Measurements from ENCODE around the gene SDR9C7. TPM values are rescaled to one million over a fixed set of nuclear protein-coding genes. Genes with fewer than 3 reads are reported as not detected.
A peak's percentile ranks its signal among the peaks of the same experiment; 100 is the strongest.

Gene SDR9C7
- total and polyA plus RNA-seq, 2 experiments from 2014 or later, result not detected

DNA sequence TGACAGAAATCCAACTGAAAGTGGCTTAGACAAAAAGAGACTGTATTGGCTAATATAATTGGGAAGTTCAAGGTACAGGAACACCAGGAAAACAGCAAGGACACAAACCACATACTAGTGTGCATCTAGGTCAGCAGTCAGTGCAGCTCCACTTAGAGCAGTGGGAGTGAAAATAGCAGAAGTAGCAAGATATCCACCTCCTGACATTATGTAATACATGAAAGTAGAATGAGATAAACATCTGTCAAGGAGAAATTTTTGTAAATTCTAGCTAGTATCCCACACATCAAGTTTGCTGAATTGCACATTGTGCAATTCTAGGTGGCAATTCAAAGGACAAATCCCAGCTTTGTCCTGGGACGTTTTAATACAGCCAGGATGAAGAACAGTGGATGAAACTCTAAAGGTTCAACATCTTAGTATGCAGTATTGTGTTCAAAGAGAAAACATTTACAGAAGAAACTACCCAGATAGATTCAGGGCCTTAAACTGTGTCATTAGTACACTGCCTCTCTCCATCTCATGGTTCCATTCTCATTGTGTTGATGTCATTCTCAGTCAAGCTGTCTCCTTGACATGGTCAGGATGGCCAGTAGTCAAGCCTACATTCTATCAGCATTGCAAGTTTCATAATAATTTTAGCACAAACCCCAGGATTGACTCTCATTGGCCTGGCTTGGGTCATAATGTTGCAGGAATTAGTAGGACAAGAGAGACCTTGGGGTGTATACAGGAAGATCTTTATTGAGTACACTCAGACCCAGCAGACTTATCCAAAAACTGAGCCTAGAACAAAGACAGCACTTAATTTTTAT is 56.8 kb downstream of the SDR9C7 start (continued):
- TF ChIP-seq, protein P1, sequence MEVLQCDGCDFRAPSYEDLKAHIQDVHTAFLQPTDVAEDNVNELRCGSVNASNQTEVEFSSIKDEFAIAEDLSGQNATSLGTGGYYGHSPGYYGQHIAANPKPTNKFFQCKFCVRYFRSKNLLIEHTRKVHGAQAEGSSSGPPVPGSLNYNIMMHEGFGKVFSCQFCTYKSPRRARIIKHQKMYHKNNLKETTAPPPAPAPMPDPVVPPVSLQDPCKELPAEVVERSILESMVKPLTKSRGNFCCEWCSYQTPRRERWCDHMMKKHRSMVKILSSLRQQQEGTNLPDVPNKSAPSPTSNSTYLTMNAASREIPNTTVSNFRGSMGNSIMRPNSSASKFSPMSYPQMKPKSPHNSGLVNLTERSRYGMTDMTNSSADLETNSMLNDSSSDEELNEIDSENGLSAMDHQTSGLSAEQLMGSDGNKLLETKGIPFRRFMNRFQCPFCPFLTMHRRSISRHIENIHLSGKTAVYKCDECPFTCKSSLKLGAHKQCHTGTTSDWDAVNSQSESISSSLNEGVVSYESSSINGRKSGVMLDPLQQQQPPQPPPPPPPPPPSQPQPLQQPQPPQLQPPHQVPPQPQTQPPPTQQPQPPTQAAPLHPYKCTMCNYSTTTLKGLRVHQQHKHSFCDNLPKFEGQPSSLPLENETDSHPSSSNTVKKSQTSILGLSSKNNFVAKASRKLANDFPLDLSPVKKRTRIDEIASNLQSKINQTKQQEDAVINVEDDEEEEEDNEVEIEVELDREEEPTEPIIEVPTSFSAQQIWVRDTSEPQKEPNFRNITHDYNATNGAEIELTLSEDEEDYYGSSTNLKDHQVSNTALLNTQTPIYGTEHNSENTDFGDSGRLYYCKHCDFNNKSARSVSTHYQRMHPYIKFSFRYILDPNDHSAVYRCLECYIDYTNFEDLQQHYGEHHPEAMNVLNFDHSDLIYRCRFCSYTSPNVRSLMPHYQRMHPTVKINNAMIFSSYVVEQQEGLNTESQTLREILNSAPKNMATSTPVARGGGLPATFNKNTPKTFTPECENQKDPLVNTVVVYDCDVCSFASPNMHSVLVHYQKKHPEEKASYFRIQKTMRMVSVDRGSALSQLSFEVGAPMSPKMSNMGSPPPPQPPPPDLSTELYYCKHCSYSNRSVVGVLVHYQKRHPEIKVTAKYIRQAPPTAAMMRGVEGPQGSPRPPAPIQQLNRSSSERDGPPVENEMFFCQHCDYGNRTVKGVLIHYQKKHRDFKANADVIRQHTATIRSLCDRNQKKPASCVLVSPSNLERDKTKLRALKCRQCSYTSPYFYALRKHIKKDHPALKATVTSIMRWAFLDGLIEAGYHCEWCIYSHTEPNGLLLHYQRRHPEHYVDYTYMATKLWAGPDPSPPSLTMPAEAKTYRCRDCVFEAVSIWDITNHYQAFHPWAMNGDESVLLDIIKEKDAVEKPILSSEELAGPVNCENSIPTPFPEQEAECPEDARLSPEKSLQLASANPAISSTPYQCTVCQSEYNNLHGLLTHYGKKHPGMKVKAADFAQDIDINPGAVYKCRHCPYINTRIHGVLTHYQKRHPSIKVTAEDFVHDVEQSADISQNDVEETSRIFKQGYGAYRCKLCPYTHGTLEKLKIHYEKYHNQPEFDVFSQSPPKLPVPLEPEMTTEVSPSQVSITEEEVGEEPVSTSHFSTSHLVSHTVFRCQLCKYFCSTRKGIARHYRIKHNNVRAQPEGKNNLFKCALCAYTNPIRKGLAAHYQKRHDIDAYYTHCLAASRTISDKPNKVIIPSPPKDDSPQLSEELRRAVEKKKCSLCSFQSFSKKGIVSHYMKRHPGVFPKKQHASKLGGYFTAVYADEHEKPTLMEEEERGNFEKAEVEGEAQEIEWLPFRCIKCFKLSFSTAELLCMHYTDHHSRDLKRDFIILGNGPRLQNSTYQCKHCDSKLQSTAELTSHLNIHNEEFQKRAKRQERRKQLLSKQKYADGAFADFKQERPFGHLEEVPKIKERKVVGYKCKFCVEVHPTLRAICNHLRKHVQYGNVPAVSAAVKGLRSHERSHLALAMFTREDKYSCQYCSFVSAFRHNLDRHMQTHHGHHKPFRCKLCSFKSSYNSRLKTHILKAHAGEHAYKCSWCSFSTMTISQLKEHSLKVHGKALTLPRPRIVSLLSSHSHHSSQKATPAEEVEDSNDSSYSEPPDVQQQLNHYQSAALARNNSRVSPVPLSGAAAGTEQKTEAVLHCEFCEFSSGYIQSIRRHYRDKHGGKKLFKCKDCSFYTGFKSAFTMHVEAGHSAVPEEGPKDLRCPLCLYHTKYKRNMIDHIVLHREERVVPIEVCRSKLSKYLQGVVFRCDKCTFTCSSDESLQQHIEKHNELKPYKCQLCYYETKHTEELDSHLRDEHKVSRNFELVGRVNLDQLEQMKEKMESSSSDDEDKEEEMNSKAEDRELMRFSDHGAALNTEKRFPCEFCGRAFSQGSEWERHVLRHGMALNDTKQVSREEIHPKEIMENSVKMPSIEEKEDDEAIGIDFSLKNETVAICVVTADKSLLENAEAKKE (CRISPR knock-in tag; IDR thresholded peaks at IDR 0.05), result no peak
- TF ChIP-seq ZNF114 (CRISPR knock-in tag; IDR thresholded peaks at IDR 0.05) (no peak), CREB1 (CRISPR knock-in tag; IDR thresholded peaks at IDR 0.05; ENCODE audit: low read depth) (no peak), ETS1 (IDR thresholded peaks at IDR 0.05) (no peak)

GRCh38 chr12:56874821-56875220 is 59.4 kb downstream of the SDR9C7 start:
- Histone ChIP-seq H3K4me3 (no peak overlapping the region), H3K36me3 (ENCODE audit: insufficient read depth) (no peaks in the 10 kb centered on the region), H3K79me2 (replicated peaks; ENCODE audit: insufficient read depth) (no peaks in the 10 kb centered on the region), H2AFZ (peak overlapping the region; percentile 40), H3K27me3 (ENCODE audit: insufficient read depth) (no peaks in the 10 kb centered on the region), H3K4me2 (peak overlapping the region; percentile 57; the same call in 1 of the 2 replicates), H3K27ac (ENCODE audit: low read depth) (no peak overlapping the region), H3K4me1 (ENCODE audit: insufficient read depth) (peaks cover 9% of the 10 kb centered on the region), H4K20me1 (replicated peaks; ENCODE audit: insufficient read depth) (no peaks in the 10 kb centered on the region), H3F3A (replicated peaks; ENCODE audit: low read depth) (no peaks in the 10 kb centered on the region), H3K9me2 (ENCODE audit: insufficient read depth) (0 out of 2 replicates have a peak, but pooled peaks cover 10% of the 10 kb centered on the region)
- no peak overlapping the region for H3K4me3 Mint-ChIP-seq
- DNase-seq (ENCODE audit: low spot score), result peak; percentile 58
- ATAC-seq, result peak; percentile 61; the same call in 2 of the 3 replicates
- H3K27ac Mint-ChIP-seq, result no peak overlapping the region
- peaks cover 56% of the 10 kb centered on the region for H3K9me3 Mint-ChIP-seq
- H3K27me3 Mint-ChIP-seq (ENCODE audit: insufficient read depth, low read depth, poor library complexity), result peaks cover 3% of the 10 kb centered on the region
- peaks cover 7% of the 10 kb centered on the region; the same call in 2 of the 3 replicates for H3K4me1 Mint-ChIP-seq
- no peaks in the 10 kb centered on the region for H3K36me3 Mint-ChIP-seq (ENCODE audit: low read depth)
- TF ChIP-seq, protein P1 (CRISPR knock-in tag; IDR thresholded peaks at IDR 0.05), result no peak
- TF ChIP-seq STAT1 (IDR thresholded peaks at IDR 0.05; ENCODE audit: unreplicated experiment) (no peak), JUNB (IDR thresholded peaks at IDR 0.05; ENCODE audit: unreplicated experiment) (no peak)
